ENCODE results near the gene FOS. TPM values are rescaled to one million over a fixed set of nuclear protein-coding genes. Genes with fewer than 3 reads are reported as not detected.

FOS gene
- total and polyA plus RNA-seq, 2 donors (not counting 1 experiment from before 2014, with no cell fraction given), result 103 to 4,077 TPM

- no peaks in the 10 kb centered on the region for H3K9me3 ChIP-seq (ENCODE audit: control extremely low read depth in 1 of 3, control insufficient read depth in 2 of 3, insufficient read depth in 1 of 3, low read length in 2 of 3)
- no peak overlapping the region for H3K4me2 ChIP-seq (replicated peaks; ENCODE audit: low read depth, low read length, poor library complexity, severe bottlenecking)
- no peaks in the 10 kb centered on the region for H3K4me1 ChIP-seq (ENCODE audit: control insufficient read depth in 2 of 2, insufficient read depth in 2 of 2, low read length in 2 of 2)
- H4K20me1 ChIP-seq (ENCODE audit: control insufficient read depth, insufficient read depth, low read length, poor library complexity, severe bottlenecking), result no peaks in the 10 kb centered on the region
- H3K9ac ChIP-seq (ENCODE audit: low read length), result no peak overlapping the region
- H3K27ac ChIP-seq (ENCODE audit: low read length in 2 of 2), result no peak overlapping the region
- no peak overlapping the region for H2AFZ ChIP-seq (ENCODE audit: insufficient read depth, low read depth, low read length, poor library complexity, severe bottlenecking)
- ChIA-PET POLR2A (no interaction called here), CTCF (interaction anchor here (0.6 to 1.4 kb wide), 2 partner anchors 9 to 171 kb away, joined by 3 to 4 read pairs; no protein-coding TSS in a partner anchor)
- DNase-seq, result no peak
- no peaks in the 10 kb centered on the region for H3K79me2 ChIP-seq (ENCODE audit: control insufficient read depth, insufficient read depth, low read length)
- H3K27me3 Mint-ChIP-seq, result peaks cover 15% of the 10 kb centered on the region
- ATAC-seq (ENCODE audit: low read depth), result no peak
- H3K27me3 ChIP-seq (replicated peaks in 1 of 4; ENCODE audit: control extremely low read depth in 1 of 4, control insufficient read depth in 3 of 4, insufficient read depth in 4 of 4, low read length in 3 of 4), result peaks cover 0 to 3% (median 0%) of the 10 kb centered on the region in 4 experiments
- TF ChIP-seq CTCF (IDR thresholded peaks at IDR 0.05), result no peak
- intact Hi-C loops (cut with micrococcal nuclease), result no loop called here
- H3K9me3 Mint-ChIP-seq (ENCODE audit: insufficient read depth), result no peaks in the 10 kb centered on the region
- no peak overlapping the region for H3K4me3 Mint-ChIP-seq
- H3K4me3 ChIP-seq (ENCODE audit: control extremely low read depth in 1 of 5, extremely low read depth in 1 of 5, insufficient read depth in 1 of 5, low read depth in 2 of 5, low read length in 4 of 5), result no peak overlapping the region
- no peaks in the 10 kb centered on the region for H3K4me1 Mint-ChIP-seq
- H3K36me3 ChIP-seq (replicated peaks in 1 of 2; ENCODE audit: control extremely low read depth in 1 of 2, control insufficient read depth in 1 of 2, extremely low read depth in 1 of 2, insufficient read depth in 2 of 2, low read length in 1 of 2), result no peaks in the 10 kb centered on the region
- H3K27ac Mint-ChIP-seq, result no peak overlapping the region
Measured at GRCh38 chr14:75318353-75318752, 39.7 kb downstream of the FOS start.

GRCh38 chr14:75319021-75319420 is 40.4 kb downstream of the FOS start:
- POLR2A ChIA-PET, result no interaction called here
- intact Hi-C loops (cut with micrococcal nuclease), result no loop called here
- Mint-ChIP-seq H3K27ac (no peak overlapping the region), H3K27me3 (peaks cover 12% of the 10 kb centered on the region), H3K9me3 (ENCODE audit: insufficient read depth) (no peaks in the 10 kb centered on the region), H3K4me3 (no peak overlapping the region), H3K4me1 (no peaks in the 10 kb centered on the region)
- Histone ChIP-seq H3K4me2 (replicated peaks; ENCODE audit: low read depth, low read length, poor library complexity, severe bottlenecking) (no peak overlapping the region), H3K4me3 (ENCODE audit: control extremely low read depth in 1 of 5, extremely low read depth in 1 of 5, insufficient read depth in 1 of 5, low read depth in 2 of 5, low read length in 4 of 5) (no peak overlapping the region), H3K4me1 (ENCODE audit: control insufficient read depth in 2 of 2, insufficient read depth in 2 of 2, low read length in 2 of 2) (no peaks in the 10 kb centered on the region), H4K20me1 (ENCODE audit: control insufficient read depth, insufficient read depth, low read length, poor library complexity, severe bottlenecking) (no peaks in the 10 kb centered on the region), H3K36me3 (replicated peaks in 1 of 2; ENCODE audit: control extremely low read depth in 1 of 2, control insufficient read depth in 1 of 2, extremely low read depth in 1 of 2, insufficient read depth in 2 of 2, low read length in 1 of 2) (no peaks in the 10 kb centered on the region), H3K27ac (ENCODE audit: low read length in 2 of 2) (no peak overlapping the region), H3K9ac (ENCODE audit: low read length) (no peak overlapping the region), H3K27me3 (replicated peaks in 1 of 4; ENCODE audit: control extremely low read depth in 1 of 4, control insufficient read depth in 3 of 4, insufficient read depth in 4 of 4, low read length in 3 of 4) (peaks cover 0 to 3% (median 0%) of the 10 kb centered on the region in 4 experiments), H2AFZ (ENCODE audit: insufficient read depth, low read depth, low read length, poor library complexity, severe bottlenecking) (no peak overlapping the region), H3K9me3 (ENCODE audit: control extremely low read depth in 1 of 3, control insufficient read depth in 2 of 3, insufficient read depth in 1 of 3, low read length in 2 of 3) (no peaks in the 10 kb centered on the region), H3K79me2 (ENCODE audit: control insufficient read depth, insufficient read depth, low read length) (no peaks in the 10 kb centered on the region)
- 100% methylated on average over 1 of the region's 2 CpGs for WGBS (ENCODE audit: insufficient coverage)
- CTCF ChIA-PET, result no interaction called here
- DNase-seq (no peak), ATAC-seq (ENCODE audit: low read depth) (no peak)
- no peak for TF ChIP-seq CTCF (IDR thresholded peaks at IDR 0.05)
- no peak for TF ChIP-seq EZH2 (IDR thresholded peaks at IDR 0.05; ENCODE audit: borderline replicate concordance, insufficient read depth, low read depth, low read length, poor library complexity, severe bottlenecking)
